ENCODE data around the gene EPHB3.

GRCh38 chr3:184604039-184604601, 42.5 kb downstream of the EPHB3 start:
- TF ChIP-seq, protein P1, sequence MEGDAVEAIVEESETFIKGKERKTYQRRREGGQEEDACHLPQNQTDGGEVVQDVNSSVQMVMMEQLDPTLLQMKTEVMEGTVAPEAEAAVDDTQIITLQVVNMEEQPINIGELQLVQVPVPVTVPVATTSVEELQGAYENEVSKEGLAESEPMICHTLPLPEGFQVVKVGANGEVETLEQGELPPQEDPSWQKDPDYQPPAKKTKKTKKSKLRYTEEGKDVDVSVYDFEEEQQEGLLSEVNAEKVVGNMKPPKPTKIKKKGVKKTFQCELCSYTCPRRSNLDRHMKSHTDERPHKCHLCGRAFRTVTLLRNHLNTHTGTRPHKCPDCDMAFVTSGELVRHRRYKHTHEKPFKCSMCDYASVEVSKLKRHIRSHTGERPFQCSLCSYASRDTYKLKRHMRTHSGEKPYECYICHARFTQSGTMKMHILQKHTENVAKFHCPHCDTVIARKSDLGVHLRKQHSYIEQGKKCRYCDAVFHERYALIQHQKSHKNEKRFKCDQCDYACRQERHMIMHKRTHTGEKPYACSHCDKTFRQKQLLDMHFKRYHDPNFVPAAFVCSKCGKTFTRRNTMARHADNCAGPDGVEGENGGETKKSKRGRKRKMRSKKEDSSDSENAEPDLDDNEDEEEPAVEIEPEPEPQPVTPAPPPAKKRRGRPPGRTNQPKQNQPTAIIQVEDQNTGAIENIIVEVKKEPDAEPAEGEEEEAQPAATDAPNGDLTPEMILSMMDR (IDR thresholded peaks at IDR 0.05; ENCODE audit: low read depth, low read length) = no peak
- TF ChIP-seq POLR2A (IDR thresholded peaks at IDR 0.05; ENCODE audit: extremely low read depth, insufficient read length) (no peak), MYC (IDR thresholded peaks at IDR 0.05; ENCODE audit: low read depth, low read length) (no peak)
- TF ChIP-seq, protein P2, sequence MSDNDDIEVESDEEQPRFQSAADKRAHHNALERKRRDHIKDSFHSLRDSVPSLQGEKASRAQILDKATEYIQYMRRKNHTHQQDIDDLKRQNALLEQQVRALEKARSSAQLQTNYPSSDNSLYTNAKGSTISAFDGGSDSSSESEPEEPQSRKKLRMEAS (IDR thresholded peaks at IDR 0.05; ENCODE audit: low read depth, low read length) = no peak

Measured in NB4 (cell line).